Activated CD4-positive, alpha-beta T cell treated with anti-CD3 and anti-CD28 coated beads, Interleukin-2, amount 10 ng/mL, durations not matched to agents 24 days and 14 days (primary cell): ENCODE data around the gene CAV2. TPM values are rescaled to one million over a fixed set of nuclear protein-coding genes. Genes with fewer than 3 reads are reported as not detected.

Experiments used
- DNase-seq: peaks from one replicate; pipeline ENCODE4 v3.0.0; 2022
- H3K27ac Mint-ChIP-seq: one replicate; pipeline ENCODE4 v1.8.0; 2022; ENCODE audit warnings: mild to moderate bottlenecking, mixed read lengths
- H3K27me3 Mint-ChIP-seq: one replicate; pipeline ENCODE4 v1.8.0; 2022; ENCODE audit warnings: mixed read lengths
- H3K36me3 Mint-ChIP-seq: one replicate; pipeline ENCODE4 v1.8.0; 2022; ENCODE audit warnings: low read depth, mild to moderate bottlenecking, mixed read lengths
- H3K4me1 Mint-ChIP-seq: one replicate; pipeline ENCODE4 v1.8.0; 2021; ENCODE audit warnings: mixed read lengths
- H3K4me3 Mint-ChIP-seq: one replicate; pipeline ENCODE4 v1.8.0; 2022; ENCODE audit warnings: mild to moderate bottlenecking, moderate library complexity, mixed read lengths
- H3K9me3 Mint-ChIP-seq: one replicate; pipeline ENCODE4 v1.8.0; 2021; ENCODE audit warnings: mixed read lengths
- intact Hi-C: fragments of 100-400 bp; cut with micrococcal nuclease; formaldehyde crosslinking; loops from one replicate; pipeline ENCODE4 v1.15.1; 2023
- total RNA-seq: library from RNA; stranded (reverse); gene quantifications from 2 replicates; pipeline ENCODE4 v1.2.3, GENCODE V29; 2022

CAV2 gene
- total RNA-seq, 1 donor from 2014 or later: not detected

GRCh38 chr7:116535416-116535815 lies 35.9 kb downstream of the CAV2 start:
- Mint-ChIP-seq H3K27me3 (peaks cover 19% of the 10 kb centered on the region), H3K27ac (no peak overlapping the region), H3K4me3 (no peak overlapping the region), H3K4me1 (peaks cover 2% of the 10 kb centered on the region), H3K9me3 (no peaks in the 10 kb centered on the region), H3K36me3 (no peaks in the 10 kb centered on the region)
- intact Hi-C loops: no loop called here
- DNase-seq: no peak

- intact Hi-C loops: no loop called here
These were observed 38.6 kb downstream of the CAV2 start for GRCh38 chr7:116538138-116538537.

GRCh38 chr7:116539879-116540278 lies 40.3 kb downstream of the CAV2 start:
- peaks cover 19% of the 10 kb centered on the region for H3K27me3 Mint-ChIP-seq
- no peak for DNase-seq
- peaks cover 2% of the 10 kb centered on the region for H3K4me1 Mint-ChIP-seq
- no peaks in the 10 kb centered on the region for H3K36me3 Mint-ChIP-seq
- intact Hi-C loops: no loop called here
- no peaks in the 10 kb centered on the region for H3K9me3 Mint-ChIP-seq
- no peak overlapping the region for H3K27ac Mint-ChIP-seq
- no peak overlapping the region for H3K4me3 Mint-ChIP-seq

More at GRCh38 chr7:116538138-116538537, 38.6 kb downstream of the CAV2 start:
- Mint-ChIP-seq H3K4me3 (no peak overlapping the region), H3K36me3 (no peaks in the 10 kb centered on the region), H3K9me3 (no peaks in the 10 kb centered on the region), H3K4me1 (peaks cover 2% of the 10 kb centered on the region), H3K27ac (no peak overlapping the region), H3K27me3 (peaks cover 19% of the 10 kb centered on the region)
- DNase-seq: no peak

GRCh38 chr7:116540743-116541142 lies 41.2 kb downstream of the CAV2 start:
- intact Hi-C loops: no loop called here
- Mint-ChIP-seq H3K4me3 (no peak overlapping the region), H3K27ac (no peak overlapping the region), H3K36me3 (no peaks in the 10 kb centered on the region), H3K4me1 (peaks cover 2% of the 10 kb centered on the region), H3K27me3 (peaks cover 17% of the 10 kb centered on the region), H3K9me3 (no peaks in the 10 kb centered on the region)
- no peak for DNase-seq

GRCh38 chr7:116541951-116542350 lies 42.4 kb downstream of the CAV2 start:
- intact Hi-C loops: no loop called here
- Mint-ChIP-seq H3K27me3 (peaks cover 17% of the 10 kb centered on the region), H3K4me1 (peaks cover 2% of the 10 kb centered on the region), H3K4me3 (no peak overlapping the region), H3K27ac (no peak overlapping the region), H3K36me3 (no peaks in the 10 kb centered on the region), H3K9me3 (no peaks in the 10 kb centered on the region)
- DNase-seq: no peak

- Mint-ChIP-seq H3K36me3 (no peaks in the 10 kb centered on the region), H3K4me1 (peaks cover under 1% of the 10 kb centered on the region), H3K9me3 (no peaks in the 10 kb centered on the region), H3K27me3 (peaks cover 17% of the 10 kb centered on the region), H3K4me3 (no peak overlapping the region), H3K27ac (no peak overlapping the region)
- intact Hi-C loops: no loop called here
- DNase-seq: no peak
These were observed 43.1 kb downstream of the CAV2 start for GRCh38 chr7:116542618-116543017.

- Mint-ChIP-seq H3K9me3 (no peaks in the 10 kb centered on the region), H3K4me3 (no peak overlapping the region), H3K36me3 (no peaks in the 10 kb centered on the region), H3K4me1 (no peaks in the 10 kb centered on the region), H3K27ac (no peak overlapping the region), H3K27me3 (peaks cover 17% of the 10 kb centered on the region)
- no peak for DNase-seq
- intact Hi-C loops: no loop called here
These were observed 44.1 kb downstream of the CAV2 start for GRCh38 chr7:116543664-116544063.

GRCh38 chr7:116544487-116544886 lies 44.9 kb downstream of the CAV2 start:
- H3K36me3 Mint-ChIP-seq: no peaks in the 10 kb centered on the region
- no peaks in the 10 kb centered on the region for H3K4me1 Mint-ChIP-seq
- H3K9me3 Mint-ChIP-seq: no peaks in the 10 kb centered on the region
- H3K27me3 Mint-ChIP-seq: peaks cover 17% of the 10 kb centered on the region
- H3K27ac Mint-ChIP-seq: no peak overlapping the region
- H3K4me3 Mint-ChIP-seq: no peak overlapping the region
- intact Hi-C loops: no loop called here
- peak; percentile 25 for DNase-seq

GRCh38 chr7:116545411-116545993 lies 46.0 kb downstream of the CAV2 start:
- peak; percentile 3 for DNase-seq
- intact Hi-C loops: no loop called here
- H3K27ac Mint-ChIP-seq: no peak overlapping the region
- no peaks in the 10 kb centered on the region for H3K4me1 Mint-ChIP-seq
- no peak overlapping the region for H3K4me3 Mint-ChIP-seq
- peaks cover 16% of the 10 kb centered on the region for H3K27me3 Mint-ChIP-seq
- H3K36me3 Mint-ChIP-seq: no peaks in the 10 kb centered on the region
- no peaks in the 10 kb centered on the region for H3K9me3 Mint-ChIP-seq

- Mint-ChIP-seq H3K27me3 (peaks cover 15% of the 10 kb centered on the region), H3K9me3 (no peaks in the 10 kb centered on the region), H3K27ac (no peak overlapping the region), H3K4me3 (no peak overlapping the region), H3K36me3 (no peaks in the 10 kb centered on the region), H3K4me1 (no peaks in the 10 kb centered on the region)
- DNase-seq: no peak
- intact Hi-C loops: no loop called here
These were observed 46.5 kb downstream of the CAV2 start for GRCh38 chr7:116546054-116546453.

GRCh38 chr7:116546916-116547315 lies 47.4 kb downstream of the CAV2 start:
- intact Hi-C loops: no loop called here
- H3K9me3 Mint-ChIP-seq: no peaks in the 10 kb centered on the region
- H3K4me1 Mint-ChIP-seq: no peaks in the 10 kb centered on the region
- H3K27me3 Mint-ChIP-seq: peaks cover 8% of the 10 kb centered on the region
- no peak overlapping the region for H3K27ac Mint-ChIP-seq
- DNase-seq: peak; percentile 12
- no peak overlapping the region for H3K4me3 Mint-ChIP-seq
- no peaks in the 10 kb centered on the region for H3K36me3 Mint-ChIP-seq

GRCh38 chr7:116547347-116547746 lies 47.8 kb downstream of the CAV2 start:
- no peaks in the 10 kb centered on the region for H3K9me3 Mint-ChIP-seq
- H3K27ac Mint-ChIP-seq: no peak overlapping the region
- peaks cover 8% of the 10 kb centered on the region for H3K27me3 Mint-ChIP-seq
- intact Hi-C loops: no loop called here
- peak; percentile 15 for DNase-seq
- no peaks in the 10 kb centered on the region for H3K36me3 Mint-ChIP-seq
- no peak overlapping the region for H3K4me3 Mint-ChIP-seq
- no peaks in the 10 kb centered on the region for H3K4me1 Mint-ChIP-seq

GRCh38 chr7:116548506-116548905 lies 49.0 kb downstream of the CAV2 start:
- peaks cover 6% of the 10 kb centered on the region for H3K27me3 Mint-ChIP-seq
- no peaks in the 10 kb centered on the region for H3K36me3 Mint-ChIP-seq
- H3K27ac Mint-ChIP-seq: no peak overlapping the region
- H3K4me1 Mint-ChIP-seq: no peaks in the 10 kb centered on the region
- H3K9me3 Mint-ChIP-seq: no peaks in the 10 kb centered on the region
- DNase-seq: peak; percentile 32
- no peak overlapping the region for H3K4me3 Mint-ChIP-seq
- intact Hi-C loops: no loop called here

GRCh38 chr7:116549370-116549769 lies 49.8 kb downstream of the CAV2 start:
- intact Hi-C loops: no loop called here
- no peak for DNase-seq
- no peaks in the 10 kb centered on the region for H3K9me3 Mint-ChIP-seq
- H3K4me1 Mint-ChIP-seq: no peaks in the 10 kb centered on the region
- peaks cover 12% of the 10 kb centered on the region for H3K27me3 Mint-ChIP-seq
- H3K36me3 Mint-ChIP-seq: no peaks in the 10 kb centered on the region
- H3K4me3 Mint-ChIP-seq: no peak overlapping the region
- H3K27ac Mint-ChIP-seq: no peak overlapping the region

GRCh38 chr7:116551692-116552091 lies 52.2 kb downstream of the CAV2 start:
- Mint-ChIP-seq H3K36me3 (no peaks in the 10 kb centered on the region), H3K9me3 (no peaks in the 10 kb centered on the region), H3K4me3 (no peak overlapping the region), H3K4me1 (no peaks in the 10 kb centered on the region), H3K27ac (no peak overlapping the region), H3K27me3 (peaks cover 18% of the 10 kb centered on the region)
- intact Hi-C loops: no loop called here
- peak; percentile 36 for DNase-seq
